ENCODE measurements around the gene AKR1A1.
A peak's percentile ranks its signal among the peaks of the same experiment; 100 is the strongest.

The AKR1A1 gene

GRCh38 chr1:45550401-45551351 is at the start of gene AKR1A1:
AKR1A1 (plus strand) TSS chr1:45550826; CDS start chr1:45561795, 10,969 bp downstream.
- peak within 1 kb of the TSS; percentile 68 for H3K4me3 ChIP-seq (ENCODE audit: low read depth, low read length)
- TF ChIP-seq CTCF (IDR thresholded peaks at IDR 0.05; ENCODE audit: borderline replicate concordance, insufficient read depth, low read depth, low read length), result no peak

- H3K4me3 ChIP-seq (ENCODE audit: low read depth, low read length), result no peak overlapping the region
- no peak for TF ChIP-seq CTCF (IDR thresholded peaks at IDR 0.05; ENCODE audit: borderline replicate concordance, insufficient read depth, low read depth, low read length)
Observed at GRCh38 chr1:45501505-45501859, 49.1 kb upstream of the AKR1A1 start.

GRCh38 chr1:45503462-45504360 is 46.9 kb upstream of the AKR1A1 start:
- no peak overlapping the region for H3K4me3 ChIP-seq (ENCODE audit: low read depth, low read length)
- TF ChIP-seq CTCF (IDR thresholded peaks at IDR 0.05; ENCODE audit: borderline replicate concordance, insufficient read depth, low read depth, low read length), result no peak

GRCh38 chr1:45507195-45507594 is 43.4 kb upstream of the AKR1A1 start:
- no peak for TF ChIP-seq CTCF (IDR thresholded peaks at IDR 0.05; ENCODE audit: borderline replicate concordance, insufficient read depth, low read depth, low read length)
- H3K4me3 ChIP-seq (ENCODE audit: low read depth, low read length), result no peak overlapping the region

- no peak for TF ChIP-seq CTCF (IDR thresholded peaks at IDR 0.05; ENCODE audit: borderline replicate concordance, insufficient read depth, low read depth, low read length)
Observed at GRCh38 chr1:45507893-45508292, 42.7 kb upstream of the AKR1A1 start.

GRCh38 chr1:45508295-45509151 is 42.1 kb upstream of the AKR1A1 start:
- no peak for TF ChIP-seq CTCF (IDR thresholded peaks at IDR 0.05; ENCODE audit: borderline replicate concordance, insufficient read depth, low read depth, low read length)
- H3K4me3 ChIP-seq (ENCODE audit: low read depth, low read length), result no peak overlapping the region

More at GRCh38 chr1:45507893-45508292, 42.7 kb upstream of the AKR1A1 start:
- H3K4me3 ChIP-seq (ENCODE audit: low read depth, low read length), result no peak overlapping the region
